HG02852 (cell line): Measurements from ENCODE around the gene NADSYN1.

Experiments
- ATAC-seq: cut with Tn5 transposase; IDR thresholded peaks from one replicate; pipeline ENCODE4 v1.9.1; 2021; ENCODE audit warnings: mild to moderate bottlenecking, moderate library complexity; ENCODE audit not compliant: unreplicated experiment

The NADSYN1 gene

DNA sequence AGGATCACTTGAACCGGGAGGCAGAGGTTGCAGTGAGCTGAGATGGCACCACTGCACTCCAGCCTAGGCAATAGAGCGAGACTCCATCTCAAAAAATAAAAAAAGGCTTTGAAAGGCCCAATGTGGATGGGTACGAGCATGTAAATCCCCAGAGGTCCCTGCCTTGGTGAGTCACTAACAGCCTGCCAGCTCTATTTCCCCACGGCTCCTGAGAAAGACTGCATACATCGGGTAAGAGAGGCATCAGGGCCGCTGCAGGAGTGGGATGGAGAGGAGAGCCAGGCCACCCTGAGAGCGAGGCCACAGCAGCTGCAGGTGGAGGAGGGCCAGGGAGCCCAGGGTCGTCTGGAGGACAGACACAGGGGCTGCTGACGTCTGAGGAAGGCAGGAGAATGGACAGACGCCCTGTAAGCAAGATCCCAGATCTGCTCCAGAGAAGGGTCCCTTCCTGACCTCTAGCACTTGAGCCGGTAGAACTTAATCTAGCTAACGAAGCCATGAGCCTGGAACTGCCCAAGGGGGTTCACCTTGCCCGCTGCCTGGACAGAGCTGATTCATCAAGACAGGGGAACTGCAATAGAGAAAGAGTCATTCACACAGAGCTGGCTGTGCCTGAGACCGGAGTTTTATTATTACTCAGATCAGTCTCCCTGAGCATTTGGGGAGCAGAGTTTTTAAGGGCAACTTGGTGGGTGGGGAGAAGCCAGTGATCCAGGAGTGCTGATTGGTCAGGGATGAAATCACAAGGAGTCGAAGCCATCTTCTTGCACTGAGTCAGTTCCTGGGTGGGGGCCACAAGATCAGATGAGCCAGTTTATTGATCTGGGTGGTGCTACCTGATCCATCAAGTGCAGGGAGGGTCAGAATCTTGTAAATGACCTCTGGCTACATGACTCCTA lies 90.1 kb downstream of the NADSYN1 start:
- ATAC-seq: no peak

DNA sequence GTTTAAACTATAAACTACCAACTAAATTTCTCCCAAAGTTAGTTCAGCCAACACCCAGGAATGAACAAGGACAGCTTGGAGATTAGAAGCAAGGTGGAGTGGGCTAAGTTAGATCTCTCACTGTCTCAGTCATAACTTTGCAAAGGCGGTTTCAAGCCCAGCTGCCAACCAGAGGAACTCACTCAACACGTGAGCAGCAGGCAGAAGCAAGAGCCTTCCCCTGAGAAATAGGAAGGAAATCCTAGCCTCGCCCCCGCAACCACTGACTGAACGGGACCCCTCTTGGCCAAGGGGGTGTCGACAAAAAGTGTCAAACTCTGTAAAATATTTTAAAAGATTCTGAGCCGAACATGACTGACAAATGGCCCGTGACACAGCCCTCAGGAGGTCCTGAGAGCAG lies 90.9 kb downstream of the NADSYN1 start:
- ATAC-seq: no peak

DNA sequence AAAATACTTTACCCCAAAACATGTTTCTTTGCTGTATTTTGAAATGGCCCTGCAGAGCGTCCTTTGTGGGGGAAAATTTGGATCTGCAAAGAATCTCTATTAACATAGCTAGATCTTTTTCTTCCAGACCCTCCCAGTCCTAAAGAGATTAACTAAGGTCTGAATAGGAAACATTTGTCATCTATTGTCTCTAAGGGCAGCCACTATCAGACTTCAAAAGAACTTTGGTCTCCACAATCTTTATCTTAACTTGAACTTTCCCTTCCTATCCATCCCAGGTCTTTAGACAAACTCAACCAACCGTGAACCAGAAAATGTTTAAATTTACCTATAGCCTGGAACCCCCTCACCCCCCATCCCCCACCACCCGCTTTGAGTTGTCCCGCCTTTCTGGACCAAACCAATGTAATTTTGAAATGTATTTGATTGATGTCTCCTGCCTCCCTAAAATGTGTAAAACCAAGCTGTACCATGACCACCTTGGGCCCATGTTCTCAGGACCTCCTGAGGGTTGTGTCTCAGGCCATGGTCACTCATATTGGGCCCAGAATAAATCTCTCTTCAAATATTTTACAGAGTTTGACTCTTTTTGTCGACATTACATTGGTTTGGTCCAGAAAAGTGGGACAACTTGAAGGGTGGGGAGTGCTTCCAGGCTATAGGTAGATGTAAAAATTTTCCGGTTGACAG lies 91.7 kb downstream of the NADSYN1 start:
- no peak for ATAC-seq

DNA sequence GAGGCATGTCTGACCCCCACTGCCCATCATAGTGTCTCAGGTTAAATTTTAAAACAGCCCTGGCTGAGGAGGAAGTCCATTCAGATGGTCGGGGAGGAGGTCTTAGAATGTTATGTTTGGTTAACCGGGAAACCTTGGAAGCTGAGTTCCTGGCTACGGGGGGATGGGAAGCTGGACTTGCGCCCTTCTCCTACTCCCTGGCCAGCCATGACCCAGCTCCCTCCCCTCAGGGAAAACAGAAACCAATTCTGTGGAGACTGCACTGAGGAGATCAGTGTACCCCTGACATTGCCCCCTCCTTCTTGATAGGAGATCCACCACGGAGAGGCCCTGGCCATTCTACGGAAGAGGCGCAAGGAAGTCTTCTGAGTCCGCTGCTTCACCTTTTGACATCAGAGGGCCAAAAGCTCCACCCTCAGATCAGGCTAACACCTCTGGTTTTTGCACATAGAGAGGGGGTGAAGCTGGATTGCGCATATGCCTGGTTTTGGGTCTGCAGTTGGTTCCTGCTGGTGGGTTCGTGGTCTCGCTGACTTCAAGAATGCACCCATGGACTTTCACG lies 92.5 kb downstream of the NADSYN1 start:
- ATAC-seq: no peak

DNA sequence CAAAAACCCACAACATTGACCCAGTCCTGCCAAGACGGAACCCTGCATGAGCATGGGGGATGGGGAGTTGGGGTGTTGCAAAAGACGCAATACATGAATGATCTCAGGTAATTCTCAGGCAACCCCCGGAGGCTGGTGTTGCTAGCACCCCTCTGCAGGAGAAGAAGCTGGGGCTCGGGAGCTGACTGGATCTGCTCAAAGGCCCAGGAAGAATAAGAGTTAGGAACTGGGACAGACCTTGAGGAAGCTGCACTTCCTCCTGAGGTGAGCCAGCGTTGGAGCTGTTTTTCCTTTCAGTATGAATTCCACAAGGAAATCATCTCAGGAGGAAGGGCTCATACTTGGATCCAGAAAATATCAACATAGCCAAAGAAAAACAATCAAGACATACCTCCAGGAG lies 95.1 kb downstream of the NADSYN1 start, which contains the start of gene KRTAP5-9:
Gene KRTAP5-9, plus strand, starts transcription at position 301 of the 400 bp plus-strand sequence. CDS start 238 bp downstream, outside the sequence.
- no peak for ATAC-seq

DNA sequence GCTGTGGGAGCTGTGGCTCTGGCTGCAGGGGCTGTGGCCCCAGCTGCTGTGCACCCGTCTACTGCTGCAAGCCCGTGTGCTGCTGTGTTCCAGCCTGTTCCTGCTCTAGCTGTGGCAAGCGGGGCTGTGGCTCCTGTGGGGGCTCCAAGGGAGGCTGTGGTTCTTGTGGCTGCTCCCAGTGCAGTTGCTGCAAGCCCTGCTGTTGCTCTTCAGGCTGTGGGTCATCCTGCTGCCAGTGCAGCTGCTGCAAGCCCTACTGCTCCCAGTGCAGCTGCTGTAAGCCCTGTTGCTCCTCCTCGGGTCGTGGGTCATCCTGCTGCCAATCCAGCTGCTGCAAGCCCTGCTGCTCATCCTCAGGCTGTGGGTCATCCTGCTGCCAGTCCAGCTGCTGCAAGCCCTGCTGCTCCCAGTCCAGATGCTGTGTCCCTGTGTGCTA lies 95.7 kb downstream of the NADSYN1 start:
- ATAC-seq: no peak
